DND-41 (cell line): Measurements from ENCODE around the gene IFITM10.

ENCODE experiments used
- ATAC-seq: fragments of 200-7000 bp; cut with Tn5 transposase; 3 replicates; pipeline ENCODE4 v1.9.1; 2021; ENCODE audit warnings: low read depth; ENCODE audit not compliant: insufficient read depth
- DNase-seq: peaks from one replicate; pipeline ENCODE4 v3.0.0-alpha.2; 2020
- H2AFZ ChIP-seq: 2 replicates; pipeline ENCODE4 v1.6.0; 2012; ENCODE audit warnings: low read depth, low read length
- H3K27ac ChIP-seq: 2 replicates; pipeline ENCODE4 v1.5.1; 2012; ENCODE audit warnings: low read length, inconsistent platforms
- H3K27me3 ChIP-seq: fragments of 200-600 bp; sonication (generic); 2 replicates; pipeline ENCODE4 v1.6.0; 2012; ENCODE audit warnings: low read length, mild to moderate bottlenecking, inconsistent platforms; ENCODE audit not compliant: insufficient read depth, poor library complexity
- H3K36me3 ChIP-seq: 2 replicates; pipeline ENCODE4 v1.5.1; 2012; ENCODE audit warnings: low read length, inconsistent platforms; ENCODE audit not compliant: insufficient read depth
- H3K4me1 ChIP-seq: 2 replicates; pipeline ENCODE4 v1.5.1; 2012; ENCODE audit warnings: mild to moderate bottlenecking, low read length; ENCODE audit not compliant: insufficient read depth
- H3K4me2 ChIP-seq: 2 replicates; pipeline ENCODE4 v1.6.0; 2012; ENCODE audit warnings: mild to moderate bottlenecking, moderate library complexity, low read length, inconsistent platforms; ENCODE audit not compliant: insufficient read depth
- H3K4me3 ChIP-seq, 2 experiments: fragments of 200-600 bp in 1 of 2; shearing (Covaris generic) in 1 of 2; 2 replicates each; pipeline ENCODE4 v1.5.1; 2012 to 2016; ENCODE audit warnings: inconsistent platforms in 2 of 2, low read length in 2 of 2, mild to moderate bottlenecking in 2 of 2, low read depth in 1 of 2, moderate library complexity in 1 of 2
- H3K79me2 ChIP-seq: 2 replicates; pipeline ENCODE4 v1.6.0; 2012; ENCODE audit warnings: low read length, inconsistent platforms; ENCODE audit not compliant: insufficient read depth
- H3K9ac ChIP-seq: 2 replicates; pipeline ENCODE4 v1.6.0; 2012; ENCODE audit warnings: low read depth, mild to moderate bottlenecking, inconsistent platforms, low read length, moderate library complexity
- H3K9me3 ChIP-seq: 2 replicates; pipeline ENCODE4 v1.5.1; 2012; ENCODE audit warnings: low read length, moderate library complexity, mild to moderate bottlenecking, inconsistent platforms; ENCODE audit not compliant: insufficient read depth, severe bottlenecking
- H4K20me1 ChIP-seq: 2 replicates; pipeline ENCODE4 v1.6.0; 2012; ENCODE audit warnings: low read length; ENCODE audit not compliant: insufficient read depth
- EZH2 ChIP-seq: IDR thresholded peaks from 3 replicates; pipeline ENCODE4 v1.6.1; 2012; ENCODE audit warnings: borderline replicate concordance, low read depth, mild to moderate bottlenecking, moderate library complexity, low read length, inconsistent platforms; ENCODE audit not compliant: severe bottlenecking
- TF ChIP-seq, protein P1 (sequence below): IDR thresholded peaks from 2 replicates; pipeline ENCODE4 v1.5.1; 2012; ENCODE audit warnings: borderline replicate concordance, low read length, moderate library complexity, mild to moderate bottlenecking; ENCODE audit not compliant: poor library complexity, severe bottlenecking; ENCODE audit errors: extremely low read depth

The IFITM10 gene

DNA sequence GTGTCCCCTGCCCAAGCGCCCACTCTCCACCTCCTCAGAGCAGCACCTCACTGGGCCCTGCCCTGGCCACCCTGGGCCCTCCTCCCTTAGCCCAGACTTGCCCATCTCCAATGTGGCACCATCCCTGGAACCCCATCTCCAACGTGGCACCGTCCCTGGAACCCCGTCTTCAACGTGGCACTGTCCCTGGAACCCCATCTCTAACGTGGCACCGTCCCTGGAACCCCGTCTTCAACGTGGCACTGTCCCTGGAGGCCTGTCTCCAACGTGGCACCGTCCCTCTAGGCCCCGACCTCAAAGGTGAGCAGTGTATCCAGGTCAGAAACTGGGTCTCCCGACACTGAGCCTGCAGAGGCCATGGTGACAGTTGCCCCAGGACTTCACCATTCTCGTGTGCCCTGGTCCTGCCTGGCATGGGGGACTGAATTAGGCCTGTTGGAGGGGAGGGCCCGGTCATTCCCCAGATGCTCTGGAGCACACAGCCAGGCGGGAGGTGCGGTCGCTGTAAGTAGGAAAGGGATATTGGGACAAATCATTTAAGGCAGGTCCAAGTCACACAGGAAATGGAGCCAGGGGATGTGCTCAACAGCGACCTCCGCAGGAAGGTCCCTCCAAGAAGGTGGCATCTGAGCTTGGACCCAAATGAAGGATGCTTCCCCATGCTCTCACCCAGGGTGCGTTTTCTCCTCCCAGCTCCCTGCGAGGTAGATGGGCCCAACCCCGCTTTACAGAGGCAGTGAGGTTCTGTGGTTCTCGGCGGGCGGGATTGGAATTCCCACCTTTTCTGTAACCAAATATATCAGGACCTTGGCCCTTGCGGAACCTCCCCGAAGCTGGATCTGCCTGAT is 15.7 kb upstream of the IFITM10 start:
- H3K4me1 ChIP-seq = peaks cover 31% of the 10 kb centered on the region
- no peak overlapping the region for H3K4me3 ChIP-seq
- no peak overlapping the region for H3K27ac ChIP-seq
- no peaks in the 10 kb centered on the region for H3K27me3 ChIP-seq
- H2AFZ ChIP-seq = no peak overlapping the region
- peaks cover 16% of the 10 kb centered on the region for H3K36me3 ChIP-seq
- no peaks in the 10 kb centered on the region for H3K9me3 ChIP-seq
- H3K9ac ChIP-seq = no peak overlapping the region
- peaks cover 31% of the 10 kb centered on the region for H3K79me2 ChIP-seq
- TF ChIP-seq, protein P1, sequence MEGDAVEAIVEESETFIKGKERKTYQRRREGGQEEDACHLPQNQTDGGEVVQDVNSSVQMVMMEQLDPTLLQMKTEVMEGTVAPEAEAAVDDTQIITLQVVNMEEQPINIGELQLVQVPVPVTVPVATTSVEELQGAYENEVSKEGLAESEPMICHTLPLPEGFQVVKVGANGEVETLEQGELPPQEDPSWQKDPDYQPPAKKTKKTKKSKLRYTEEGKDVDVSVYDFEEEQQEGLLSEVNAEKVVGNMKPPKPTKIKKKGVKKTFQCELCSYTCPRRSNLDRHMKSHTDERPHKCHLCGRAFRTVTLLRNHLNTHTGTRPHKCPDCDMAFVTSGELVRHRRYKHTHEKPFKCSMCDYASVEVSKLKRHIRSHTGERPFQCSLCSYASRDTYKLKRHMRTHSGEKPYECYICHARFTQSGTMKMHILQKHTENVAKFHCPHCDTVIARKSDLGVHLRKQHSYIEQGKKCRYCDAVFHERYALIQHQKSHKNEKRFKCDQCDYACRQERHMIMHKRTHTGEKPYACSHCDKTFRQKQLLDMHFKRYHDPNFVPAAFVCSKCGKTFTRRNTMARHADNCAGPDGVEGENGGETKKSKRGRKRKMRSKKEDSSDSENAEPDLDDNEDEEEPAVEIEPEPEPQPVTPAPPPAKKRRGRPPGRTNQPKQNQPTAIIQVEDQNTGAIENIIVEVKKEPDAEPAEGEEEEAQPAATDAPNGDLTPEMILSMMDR = peak; percentile 44
- TF ChIP-seq EZH2 = no peak
- DNase-seq (no peak), ATAC-seq (no peak)
- no peak overlapping the region for H3K4me2 ChIP-seq
- peaks cover 18% of the 10 kb centered on the region for H4K20me1 ChIP-seq

- peak within 1 kb of the TSS; percentile 96 to 98 for H3K4me3 ChIP-seq
- peaks cover 51% of the 10 kb centered on the region for H3K4me1 ChIP-seq
- H3K27ac ChIP-seq = peak within 1 kb of the TSS; percentile 94
Observed at GRCh38 chr11:1763796-1764661, 13.6 kb upstream of the IFITM10 start, which contains the start of gene CTSD. Gene CTSD, minus strand, starts transcription at chr11:1763927. Its CDS starts 68 bp downstream, at chr11:1763859.

GRCh38 chr11:1763336-1763795 is 13.0 kb upstream of the IFITM10 start:
- Histone ChIP-seq H3K27me3 (no peaks in the 10 kb centered on the region), H2AFZ (peak overlapping the region; percentile 84), H3K4me1 (peaks cover 58% of the 10 kb centered on the region), H3K4me3 (peak overlapping the region; percentile 96 to 98; a peak in 3 of 4 replicates), H3K9me3 (no peaks in the 10 kb centered on the region), H4K20me1 (peaks cover 42% of the 10 kb centered on the region), H3K9ac (peak overlapping the region; percentile 99), H3K27ac (peak overlapping the region; percentile 87), H3K4me2 (peak overlapping the region; percentile 91), H3K79me2 (peaks cover 50% of the 10 kb centered on the region), H3K36me3 (peaks cover 43% of the 10 kb centered on the region)
- peak; percentile 37 for ATAC-seq
- TF ChIP-seq, protein P1 = no peak
- no peak for TF ChIP-seq EZH2
- peak; percentile 38 for DNase-seq

More at GRCh38 chr11:1763796-1764661, 13.6 kb upstream of the IFITM10 start, which contains the start of gene CTSD:
- Histone ChIP-seq H4K20me1 (peaks cover 35% of the 10 kb centered on the region), H3K79me2 (peaks cover 50% of the 10 kb centered on the region), H3K9ac (peak within 1 kb of the TSS; percentile 99), H3K36me3 (peaks cover 36% of the 10 kb centered on the region), H3K4me2 (peak within 1 kb of the TSS; percentile 91), H3K9me3 (no peaks in the 10 kb centered on the region), H3K27me3 (no peaks in the 10 kb centered on the region), H2AFZ (peak within 1 kb of the TSS; percentile 92)
- DNase-seq (peak; percentile 86), ATAC-seq (peak; percentile 73)
- TF ChIP-seq, protein P1 = peak; percentile 44
- no peak for TF ChIP-seq EZH2
